PC-3 (cell line): Measurements from ENCODE around the gene OR2A5.
A peak's percentile ranks its signal among the peaks of the same experiment; 100 is the strongest.

Experiments used
- CTCF ChIP-seq: fragments of 300-600 bp; sonication (generic); conservative IDR thresholded peaks from 2 replicates; pipeline ENCODE4 v1.5.1; 2017; ENCODE audit warnings: antibody characterized with exemption, low read depth, mild to moderate bottlenecking, low read length
- EZH2 ChIP-seq: fragments of 300-600 bp; sonication (generic); IDR thresholded peaks from one replicate; pipeline ENCODE4 v1.6.1; 2017; ENCODE audit warnings: antibody characterized with exemption, mild to moderate bottlenecking, low read length; ENCODE audit not compliant: unreplicated experiment

GRCh38 chr7:144063710-144064109, 15.0 kb downstream of the OR2A5 start:
- TF ChIP-seq CTCF, result peak; percentile 58
- TF ChIP-seq EZH2, result no peak
